MM.1S (cell line): ENCODE results near the gene LRRC45.

Experiments used
- DNase-seq: peaks from one replicate; pipeline ENCODE4 v3.0.0-alpha.2; 2015
- H2AFZ ChIP-seq: fragments of 300-600 bp; sonication (generic); 2 replicates; pipeline ENCODE4 v1.6.0; 2016; ENCODE audit warnings: antibody characterized with exemption, low read length
- H3F3A ChIP-seq: fragments of 300-600 bp; sonication (generic); 2 replicates; pipeline ENCODE4 v1.6.1; 2016; ENCODE audit warnings: mild to moderate bottlenecking, antibody characterized with exemption, low read length, moderate library complexity, mixed read lengths; ENCODE audit not compliant: insufficient read depth
- H3K27ac ChIP-seq: fragments of 300-600 bp; sonication (generic); 2 replicates; pipeline ENCODE4 v1.5.1; 2016; ENCODE audit warnings: mild to moderate bottlenecking, low read length
- H3K27me3 ChIP-seq: fragments of 300-600 bp; sonication (generic); replicated peaks from 2 replicates; pipeline ENCODE4 v1.6.0; 2016; ENCODE audit warnings: low read length; ENCODE audit not compliant: insufficient read depth
- H3K36me3 ChIP-seq: fragments of 300-600 bp; sonication (generic); replicated peaks from 2 replicates; pipeline ENCODE4 v1.6.1; 2016; ENCODE audit warnings: mild to moderate bottlenecking, low read length, mixed read lengths; ENCODE audit not compliant: insufficient read depth
- H3K4me1 ChIP-seq: fragments of 300-600 bp; sonication (generic); 2 replicates; pipeline ENCODE4 v1.6.1; 2016; ENCODE audit warnings: low read length, mixed read lengths
- H3K4me2 ChIP-seq: fragments of 300-600 bp; sonication (generic); 2 replicates; pipeline ENCODE4 v1.6.0; 2016; ENCODE audit warnings: low read depth, low read length
- H3K4me3 ChIP-seq: fragments of 300-600 bp; sonication (generic); 2 replicates; pipeline ENCODE4 v1.5.1; 2016; ENCODE audit warnings: low read length, mixed read lengths
- H3K79me2 ChIP-seq: fragments of 300-600 bp; sonication (generic); 2 replicates; pipeline ENCODE4 v1.6.1; 2016; ENCODE audit warnings: mixed run types, low read length, mixed read lengths
- H3K9ac ChIP-seq: fragments of 300-600 bp; sonication (generic); 2 replicates; pipeline ENCODE4 v1.6.1; 2016; ENCODE audit warnings: low read length, mixed read lengths
- H3K9me2 ChIP-seq: fragments of 300-600 bp; sonication (generic); replicated peaks from 2 replicates; pipeline ENCODE4 v1.6.1; 2016; ENCODE audit warnings: mild to moderate bottlenecking, low read length, mixed read lengths; ENCODE audit not compliant: insufficient read depth
- H3K9me3 ChIP-seq: fragments of 300-600 bp; sonication (generic); replicated peaks from 2 replicates; pipeline ENCODE4 v1.6.1; 2016; ENCODE audit warnings: mild to moderate bottlenecking, low read length, mixed read lengths; ENCODE audit not compliant: insufficient read depth
- H4K20me1 ChIP-seq: fragments of 300-600 bp; sonication (generic); 2 replicates; pipeline ENCODE4 v1.6.1; 2016; ENCODE audit warnings: mild to moderate bottlenecking, low read length, moderate library complexity, mixed read lengths; ENCODE audit not compliant: insufficient read depth
- CTCF ChIP-seq: fragments of 300-600 bp; sonication (generic); IDR thresholded peaks from 2 replicates; pipeline ENCODE4 v1.5.1; 2016; ENCODE audit warnings: antibody characterized with exemption, low read length, mixed read lengths
- EZH2 ChIP-seq: fragments of 300-600 bp; sonication (generic); optimal IDR thresholded peaks from 2 replicates; pipeline ENCODE3; 2017; ENCODE audit warnings: low read depth, mild to moderate bottlenecking, antibody characterized with exemption, low read length, mixed read lengths
- EZH2phosphoT487 ChIP-seq: fragments of 300-600 bp; sonication (generic); IDR thresholded peaks from 2 replicates; pipeline ENCODE4 v1.6.1; 2018; ENCODE audit warnings: antibody characterized with exemption, low read length

The LRRC45 gene

DNA sequence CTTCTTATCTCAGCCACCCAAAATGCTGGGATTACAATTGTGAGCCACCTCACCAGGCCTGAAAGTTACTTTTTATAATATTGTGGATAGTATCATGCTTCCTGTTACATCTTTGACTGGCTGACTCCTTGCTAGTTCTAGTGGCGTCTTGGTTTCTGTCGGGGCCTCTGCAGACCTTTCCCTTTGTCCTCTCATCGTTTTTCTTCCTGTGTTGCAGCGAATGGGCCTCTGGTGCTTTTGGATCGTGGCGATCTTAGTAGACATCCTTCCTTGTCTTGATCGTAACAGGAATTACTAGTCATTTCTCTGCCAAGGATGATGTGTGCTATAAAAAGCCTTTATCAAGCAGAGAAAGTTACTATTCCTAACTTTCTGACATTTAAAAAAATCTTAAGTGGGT lies 24.9 kb upstream of the LRRC45 start:
- H3K4me1 ChIP-seq = no peaks in the 10 kb centered on the region
- no peaks in the 10 kb centered on the region for H3K27me3 ChIP-seq
- no peak overlapping the region for H3K27ac ChIP-seq
- no peaks in the 10 kb centered on the region for H3K79me2 ChIP-seq
- H3F3A ChIP-seq = no peaks in the 10 kb centered on the region
- no peak overlapping the region for H3K4me3 ChIP-seq
- H3K9me2 ChIP-seq = no peaks in the 10 kb centered on the region
- DNase-seq = no peak
- TF ChIP-seq EZH2 (no peak), CTCF (no peak), EZH2phosphoT487 (no peak)
- no peak overlapping the region for H3K9ac ChIP-seq
- H3K4me2 ChIP-seq = no peak overlapping the region
- no peaks in the 10 kb centered on the region for H3K9me3 ChIP-seq
- H4K20me1 ChIP-seq = no peaks in the 10 kb centered on the region
- no peak overlapping the region for H2AFZ ChIP-seq
- H3K36me3 ChIP-seq = no peaks in the 10 kb centered on the region

- H3K9me2 ChIP-seq = no peaks in the 10 kb centered on the region
- H3K9ac ChIP-seq = no peak overlapping the region
- H2AFZ ChIP-seq = no peak overlapping the region
- no peaks in the 10 kb centered on the region for H3K27me3 ChIP-seq
- H3K27ac ChIP-seq = no peak overlapping the region
- H3K4me1 ChIP-seq = no peaks in the 10 kb centered on the region
- H3K4me2 ChIP-seq = no peak overlapping the region
- TF ChIP-seq CTCF (no peak), EZH2 (no peak), EZH2phosphoT487 (no peak)
- no peaks in the 10 kb centered on the region for H3K36me3 ChIP-seq
- H3K79me2 ChIP-seq = no peaks in the 10 kb centered on the region
- DNase-seq = no peak
- no peaks in the 10 kb centered on the region for H4K20me1 ChIP-seq
- no peaks in the 10 kb centered on the region for H3K9me3 ChIP-seq
- no peak overlapping the region for H3K4me3 ChIP-seq
- no peaks in the 10 kb centered on the region for H3F3A ChIP-seq
Measured at GRCh38 chr17:81998691-81999438, 24.2 kb upstream of the LRRC45 start.

- Histone ChIP-seq H3K4me3 (no peak overlapping the region), H3K27ac (no peak overlapping the region), H3K79me2 (no peaks in the 10 kb centered on the region), H3F3A (no peaks in the 10 kb centered on the region), H3K36me3 (no peaks in the 10 kb centered on the region), H3K4me1 (no peaks in the 10 kb centered on the region), H4K20me1 (no peaks in the 10 kb centered on the region), H3K9me3 (no peaks in the 10 kb centered on the region), H3K27me3 (no peaks in the 10 kb centered on the region), H3K9me2 (no peaks in the 10 kb centered on the region), H3K4me2 (no peak overlapping the region), H3K9ac (no peak overlapping the region), H2AFZ (no peak overlapping the region)
- TF ChIP-seq EZH2phosphoT487 = no peak
- TF ChIP-seq CTCF = no peak
- no peak for TF ChIP-seq EZH2
- DNase-seq = no peak
Measured at GRCh38 chr17:81999587-81999975, 23.5 kb upstream of the LRRC45 start.
